ENCODE measurements around the gene ADAMTS7. TPM values are rescaled to one million over a fixed set of nuclear protein-coding genes. Genes with fewer than 3 reads are reported as not detected.
"Not testable (repeated sequence)": the region's sequence is repeated elsewhere in the genome, so short reads cannot be mapped to it uniquely, and the experiment has no call there.

The ADAMTS7 gene
- polyA plus RNA-seq, 1 donor, result 10.6 TPM

GRCh38 chr15:78800189-78800588 lies 11.1 kb downstream of the ADAMTS7 start:
- Histone ChIP-seq H3K27ac (ENCODE audit: low read length) (no peak overlapping the region), H3K4me3 (ENCODE audit: low read length) (no peak overlapping the region), H3K36me3 (ENCODE audit: control insufficient read depth, insufficient read depth, low read length) (no peaks in the 10 kb centered on the region), H3K27me3 (ENCODE audit: control insufficient read depth, insufficient read depth, low read length) (no peaks in the 10 kb centered on the region), H3K9me3 (ENCODE audit: control insufficient read depth, low read depth, low read length) (no peaks in the 10 kb centered on the region), H3K4me1 (ENCODE audit: control insufficient read depth, insufficient read depth, low read length) (no peaks in the 10 kb centered on the region)
- no peak for DNase-seq
- no CpG with 5 or more reads among the region's 48 CpGs for WGBS (ENCODE audit: insufficient coverage, low lambda C conversion rate)

DNA sequence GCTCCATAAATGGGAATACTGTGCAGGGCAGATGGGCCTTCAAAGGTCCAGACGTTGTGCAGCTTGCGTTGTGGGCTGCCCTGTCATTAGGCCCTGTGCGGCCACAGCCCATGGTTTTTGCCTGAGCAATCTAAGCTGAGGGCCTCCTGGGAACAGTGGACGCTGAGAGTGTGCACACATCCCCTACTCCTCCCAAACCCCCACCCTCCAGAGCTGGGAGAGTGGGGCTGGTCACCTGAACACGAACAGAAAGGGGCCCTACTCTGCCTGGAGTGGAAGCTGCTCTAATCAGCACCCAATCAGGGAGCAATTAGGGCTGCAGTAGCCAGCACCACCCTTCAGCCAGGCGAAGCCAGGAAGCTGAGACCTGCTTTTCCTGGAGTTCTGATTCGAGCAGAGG lies 12.2 kb downstream of the ADAMTS7 start:
- WGBS (ENCODE audit: insufficient coverage, low lambda C conversion rate), result no CpG with 5 or more reads among the region's 7 CpGs
- H3K27ac ChIP-seq (ENCODE audit: low read length); H3K36me3 ChIP-seq (ENCODE audit: control insufficient read depth, insufficient read depth, low read length); H3K9me3 ChIP-seq (ENCODE audit: control insufficient read depth, low read depth, low read length); H3K4me1 ChIP-seq (ENCODE audit: control insufficient read depth, insufficient read depth, low read length); DNase-seq; H3K27me3 ChIP-seq (ENCODE audit: control insufficient read depth, insufficient read depth, low read length); H3K4me3 ChIP-seq (ENCODE audit: low read length): not testable (repeated sequence)

- no CpG with 5 or more reads among the region's 5 CpGs for WGBS (ENCODE audit: insufficient coverage, low lambda C conversion rate)
- not testable (repeated sequence) for H3K27ac ChIP-seq (ENCODE audit: low read length); DNase-seq; H3K4me3 ChIP-seq (ENCODE audit: low read length); H3K4me1 ChIP-seq (ENCODE audit: control insufficient read depth, insufficient read depth, low read length); H3K9me3 ChIP-seq (ENCODE audit: control insufficient read depth, low read depth, low read length); H3K36me3 ChIP-seq (ENCODE audit: control insufficient read depth, insufficient read depth, low read length); H3K27me3 ChIP-seq (ENCODE audit: control insufficient read depth, insufficient read depth, low read length)
These were observed 12.9 kb downstream of the ADAMTS7 start for GRCh38 chr15:78798355-78798754.

DNA sequence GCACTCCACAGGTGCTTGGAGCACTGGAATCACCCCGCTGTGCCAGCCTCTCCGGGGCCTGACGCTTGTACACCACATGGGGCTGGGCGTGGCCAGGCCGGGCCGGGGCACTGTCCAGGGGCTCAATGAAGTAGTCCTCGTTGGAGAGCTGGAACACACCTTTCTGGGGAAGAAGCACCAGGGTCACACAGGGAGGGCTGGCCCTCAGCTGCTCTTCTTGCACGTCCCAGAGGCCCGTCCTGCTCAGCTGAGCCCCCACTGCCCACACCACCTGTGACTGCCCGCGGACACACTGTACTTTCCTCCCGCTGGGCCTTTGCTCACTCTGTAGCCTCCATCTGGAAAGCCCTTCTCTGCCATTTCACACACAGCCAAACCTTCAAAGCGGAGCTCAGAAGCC lies 13.3 kb downstream of the ADAMTS7 start:
- no peaks in the 10 kb centered on the region for H3K36me3 ChIP-seq (ENCODE audit: control insufficient read depth, insufficient read depth, low read length)
- no peak for DNase-seq
- no peaks in the 10 kb centered on the region for H3K4me1 ChIP-seq (ENCODE audit: control insufficient read depth, insufficient read depth, low read length)
- no CpG with 5 or more reads among the region's 13 CpGs for WGBS (ENCODE audit: insufficient coverage, low lambda C conversion rate)
- no peak overlapping the region for H3K27ac ChIP-seq (ENCODE audit: low read length)
- H3K9me3 ChIP-seq (ENCODE audit: control insufficient read depth, low read depth, low read length), result no peaks in the 10 kb centered on the region
- H3K4me3 ChIP-seq (ENCODE audit: low read length), result no peak overlapping the region
- no peaks in the 10 kb centered on the region for H3K27me3 ChIP-seq (ENCODE audit: control insufficient read depth, insufficient read depth, low read length)

- Histone ChIP-seq H3K4me1 (ENCODE audit: control insufficient read depth, insufficient read depth, low read length) (no peaks in the 10 kb centered on the region), H3K27ac (ENCODE audit: low read length) (no peak overlapping the region), H3K4me3 (ENCODE audit: low read length) (no peak overlapping the region), H3K36me3 (ENCODE audit: control insufficient read depth, insufficient read depth, low read length) (no peaks in the 10 kb centered on the region), H3K9me3 (ENCODE audit: control insufficient read depth, low read depth, low read length) (no peaks in the 10 kb centered on the region), H3K27me3 (ENCODE audit: control insufficient read depth, insufficient read depth, low read length) (no peaks in the 10 kb centered on the region)
- no CpG with 5 or more reads among the region's 15 CpGs for WGBS (ENCODE audit: insufficient coverage, low lambda C conversion rate)
- no peak for DNase-seq
These were observed 14.8 kb downstream of the ADAMTS7 start for GRCh38 chr15:78796510-78796909.

GRCh38 chr15:78795043-78795442 lies 16.2 kb downstream of the ADAMTS7 start:
- no peak for DNase-seq
- H3K27me3 ChIP-seq (ENCODE audit: control insufficient read depth, insufficient read depth, low read length), result no peaks in the 10 kb centered on the region
- H3K4me1 ChIP-seq (ENCODE audit: control insufficient read depth, insufficient read depth, low read length), result no peaks in the 10 kb centered on the region
- H3K4me3 ChIP-seq (ENCODE audit: low read length), result no peak overlapping the region
- no peaks in the 10 kb centered on the region for H3K36me3 ChIP-seq (ENCODE audit: control insufficient read depth, insufficient read depth, low read length)
- H3K9me3 ChIP-seq (ENCODE audit: control insufficient read depth, low read depth, low read length), result no peaks in the 10 kb centered on the region
- H3K27ac ChIP-seq (ENCODE audit: low read length), result no peak overlapping the region

DNA sequence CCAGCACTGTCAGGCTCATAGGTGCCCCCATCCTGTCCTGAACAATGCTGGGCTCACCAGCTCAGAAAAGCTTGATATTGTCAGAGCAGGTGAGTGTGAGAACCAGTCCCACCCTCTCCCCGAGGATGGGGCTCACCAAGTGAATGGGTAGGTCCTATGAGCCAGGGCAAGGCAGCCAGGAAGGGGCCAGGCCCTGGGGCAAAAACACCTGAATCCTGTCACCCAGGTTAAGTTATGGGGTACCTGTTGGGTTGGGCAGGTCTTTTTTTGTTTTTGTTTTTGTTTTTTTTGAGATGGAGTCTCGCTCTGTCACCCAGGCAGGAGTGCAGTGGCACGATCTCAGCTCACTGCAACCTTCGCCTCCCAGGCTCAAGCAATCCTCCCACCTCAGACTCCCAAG lies 16.8 kb downstream of the ADAMTS7 start:
- DNase-seq; H3K27me3 ChIP-seq (ENCODE audit: control insufficient read depth, insufficient read depth, low read length); H3K4me1 ChIP-seq (ENCODE audit: control insufficient read depth, insufficient read depth, low read length); H3K9me3 ChIP-seq (ENCODE audit: control insufficient read depth, low read depth, low read length); H3K36me3 ChIP-seq (ENCODE audit: control insufficient read depth, insufficient read depth, low read length); H3K27ac ChIP-seq (ENCODE audit: low read length); H3K4me3 ChIP-seq (ENCODE audit: low read length): not testable (repeated sequence)
- no CpG with 5 or more reads among the region's 4 CpGs for WGBS (ENCODE audit: insufficient coverage, low lambda C conversion rate)

DNA sequence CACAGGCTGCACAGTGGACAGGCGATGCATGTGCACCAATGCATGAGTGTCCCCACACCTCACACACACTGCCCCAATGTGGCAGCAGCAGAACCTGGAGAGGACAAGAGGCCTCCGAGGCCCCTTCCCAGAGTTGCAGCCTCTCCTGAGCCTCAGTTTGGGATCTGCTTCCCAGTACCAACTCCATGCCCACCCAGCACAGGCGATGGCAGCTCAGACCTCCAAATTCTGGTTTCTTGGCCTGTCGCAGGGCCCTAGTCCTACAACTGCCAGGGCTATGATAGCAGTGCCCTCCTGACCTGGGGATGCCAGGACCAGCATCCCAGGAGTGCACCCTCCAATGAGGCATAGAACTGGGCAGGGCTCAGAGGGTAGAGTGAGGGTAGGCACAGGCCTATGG lies 19.9 kb downstream of the ADAMTS7 start:
- Histone ChIP-seq H3K4me3 (ENCODE audit: low read length) (no peak overlapping the region), H3K9me3 (ENCODE audit: control insufficient read depth, low read depth, low read length) (no peaks in the 10 kb centered on the region), H3K36me3 (ENCODE audit: control insufficient read depth, insufficient read depth, low read length) (no peaks in the 10 kb centered on the region), H3K27me3 (ENCODE audit: control insufficient read depth, insufficient read depth, low read length) (no peaks in the 10 kb centered on the region), H3K4me1 (ENCODE audit: control insufficient read depth, insufficient read depth, low read length) (no peaks in the 10 kb centered on the region), H3K27ac (ENCODE audit: low read length) (no peak overlapping the region)
- WGBS (ENCODE audit: insufficient coverage, low lambda C conversion rate), result no CpG with 5 or more reads among the region's 4 CpGs
- DNase-seq, result no peak

- no peak for DNase-seq
- Histone ChIP-seq H3K4me1 (ENCODE audit: control insufficient read depth, insufficient read depth, low read length) (no peaks in the 10 kb centered on the region), H3K27ac (ENCODE audit: low read length) (no peak overlapping the region), H3K36me3 (ENCODE audit: control insufficient read depth, insufficient read depth, low read length) (no peaks in the 10 kb centered on the region), H3K9me3 (ENCODE audit: control insufficient read depth, low read depth, low read length) (no peaks in the 10 kb centered on the region), H3K27me3 (ENCODE audit: control insufficient read depth, insufficient read depth, low read length) (no peaks in the 10 kb centered on the region), H3K4me3 (ENCODE audit: low read length) (no peak overlapping the region)
- 80% methylated on average over 1 of the region's 4 CpGs for WGBS (ENCODE audit: insufficient coverage, low lambda C conversion rate)
These were observed 21.2 kb downstream of the ADAMTS7 start for GRCh38 chr15:78790027-78790426.

GRCh38 chr15:78789615-78790014 lies 21.6 kb downstream of the ADAMTS7 start:
- no peaks in the 10 kb centered on the region for H3K9me3 ChIP-seq (ENCODE audit: control insufficient read depth, low read depth, low read length)
- no peak overlapping the region for H3K4me3 ChIP-seq (ENCODE audit: low read length)
- DNase-seq, result no peak
- no peak overlapping the region for H3K27ac ChIP-seq (ENCODE audit: low read length)
- no CpG with 5 or more reads among the region's 17 CpGs for WGBS (ENCODE audit: insufficient coverage, low lambda C conversion rate)
- no peaks in the 10 kb centered on the region for H3K4me1 ChIP-seq (ENCODE audit: control insufficient read depth, insufficient read depth, low read length)
- no peaks in the 10 kb centered on the region for H3K36me3 ChIP-seq (ENCODE audit: control insufficient read depth, insufficient read depth, low read length)
- no peaks in the 10 kb centered on the region for H3K27me3 ChIP-seq (ENCODE audit: control insufficient read depth, insufficient read depth, low read length)

GRCh38 chr15:78788016-78788660 lies 23.1 kb downstream of the ADAMTS7 start:
- no CpG with 5 or more reads among the region's 14 CpGs for WGBS (ENCODE audit: insufficient coverage, low lambda C conversion rate)
- no peaks in the 10 kb centered on the region for H3K36me3 ChIP-seq (ENCODE audit: control insufficient read depth, insufficient read depth, low read length)
- H3K4me1 ChIP-seq (ENCODE audit: control insufficient read depth, insufficient read depth, low read length), result no peaks in the 10 kb centered on the region
- H3K27ac ChIP-seq (ENCODE audit: low read length), result no peak overlapping the region
- DNase-seq, result peak; percentile 54 to 84
- H3K4me3 ChIP-seq (ENCODE audit: low read length), result no peak overlapping the region
- H3K27me3 ChIP-seq (ENCODE audit: control insufficient read depth, insufficient read depth, low read length), result no peaks in the 10 kb centered on the region
- no peaks in the 10 kb centered on the region for H3K9me3 ChIP-seq (ENCODE audit: control insufficient read depth, low read depth, low read length)

Measured in large intestine (tissue), 3 donors.